Suppressor macrophage (primary cell): ENCODE data around the gene COL9A3.

Source experiments
- DNase-seq, 4 experiments: peaks; one replicate each; pipeline ENCODE4 v3.0.0-alpha.2; 2020 to 2022

Gene COL9A3

GRCh38 chr20:62797671-62798532, 18.9 kb upstream of the COL9A3 start:
- no peak for DNase-seq

- DNase-seq = no peak
These were observed 17.8 kb upstream of the COL9A3 start for GRCh38 chr20:62799036-62799435.

- no peak for DNase-seq
These were observed 17.4 kb upstream of the COL9A3 start for GRCh38 chr20:62799459-62799858.

- DNase-seq = no peak
These were observed 17.0 kb upstream of the COL9A3 start for GRCh38 chr20:62799873-62800272.

- DNase-seq = no peak
These were observed 16.3 kb upstream of the COL9A3 start for GRCh38 chr20:62800314-62801259.

- no peak for DNase-seq
These were observed 15.4 kb upstream of the COL9A3 start for GRCh38 chr20:62801284-62802010.

GRCh38 chr20:62802026-62802712, 14.7 kb upstream of the COL9A3 start:
- no peak for DNase-seq

- no peak for DNase-seq
These were observed 12.7 kb upstream of the COL9A3 start for GRCh38 chr20:62804021-62804626.

GRCh38 chr20:62804627-62805154, 12.2 kb upstream of the COL9A3 start, which contains the start of gene OGFR:
OGFR (plus strand) TSS chr20:62804835; CDS start chr20:62804860, 25 bp downstream.
- peak; percentile 44 to 85 (median 68) for DNase-seq

- peak in 2 of 4 experiments; percentile 35 to 39 for DNase-seq
These were observed 11.6 kb upstream of the COL9A3 start for GRCh38 chr20:62805155-62805710.

- DNase-seq = peak; percentile 87 to 93 (median 92)
These were observed 11.0 kb upstream of the COL9A3 start for GRCh38 chr20:62805711-62806382.

GRCh38 chr20:62806383-62807050, 10.3 kb upstream of the COL9A3 start:
- DNase-seq = no peak

GRCh38 chr20:62807444-62808210, 9.2 kb upstream of the COL9A3 start:
- no peak for DNase-seq

GRCh38 chr20:62808211-62808865, 8.5 kb upstream of the COL9A3 start:
- peak; percentile 69 to 84 (median 82) for DNase-seq

- DNase-seq = no peak
These were observed 7.1 kb upstream of the COL9A3 start for GRCh38 chr20:62809530-62810428.

GRCh38 chr20:62811320-62811719, 5.5 kb upstream of the COL9A3 start:
- no peak for DNase-seq

- no peak for DNase-seq
These were observed 5.1 kb upstream of the COL9A3 start for GRCh38 chr20:62811720-62812119.
